NCI-H2196 treated with DMSO at 0.1 percent for 48 hours (cell line): ENCODE data around the gene KRT25.
"Not testable (repeated sequence)": the region's sequence is repeated elsewhere in the genome, so short reads cannot be mapped to it uniquely, and the experiment has no call there.

Experiments
- DNase-seq: peaks from one replicate; lab custom pipeline; 2025; ENCODE audit not compliant: unreplicated experiment; lab: John Stamatoyannopoulos, UW

KRT25 gene

DNA sequence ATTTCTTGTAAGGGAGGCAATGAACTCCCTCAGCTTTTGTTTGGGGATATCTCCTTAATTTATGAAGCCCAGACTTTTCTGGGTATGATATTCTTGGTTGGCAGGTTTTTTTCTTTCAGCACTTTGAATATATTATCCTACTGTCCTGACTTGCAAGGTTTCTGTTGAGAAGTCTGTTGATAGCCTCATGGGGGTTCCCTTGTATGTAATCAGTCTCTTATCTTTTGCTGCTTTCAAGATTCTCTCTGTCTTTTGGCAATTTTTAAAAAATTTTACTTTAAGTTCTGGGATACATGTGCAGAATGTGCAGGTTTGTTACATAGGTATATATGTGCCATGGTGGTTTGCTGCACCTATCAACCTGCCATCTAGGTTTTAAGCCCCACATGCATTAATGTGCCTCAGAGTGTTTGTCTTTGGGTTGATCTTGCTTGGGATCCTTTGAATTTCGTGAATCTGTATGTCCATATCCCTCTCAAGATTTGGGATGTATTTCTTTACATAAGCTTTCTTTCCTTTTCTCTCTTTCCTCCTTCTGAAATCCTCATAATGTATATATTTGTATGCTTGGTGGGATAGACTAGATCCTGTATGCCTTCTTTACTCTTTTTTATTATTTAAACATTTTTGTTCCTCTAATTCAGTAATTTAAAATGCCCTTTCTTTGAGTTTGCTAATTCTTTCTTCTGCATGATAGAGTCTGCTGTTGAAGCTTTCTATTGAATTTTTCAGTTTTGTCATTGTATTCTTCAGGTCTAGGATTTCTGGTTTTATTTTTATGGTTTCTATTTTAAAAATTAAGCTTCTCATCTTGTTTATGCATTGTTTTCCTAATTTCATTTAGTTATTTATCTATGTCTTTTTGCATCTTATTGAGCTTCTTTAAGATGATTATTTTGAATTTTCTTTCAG, 5.2 kb upstream of the KRT25 start:
- DNase-seq: no peak

DNA sequence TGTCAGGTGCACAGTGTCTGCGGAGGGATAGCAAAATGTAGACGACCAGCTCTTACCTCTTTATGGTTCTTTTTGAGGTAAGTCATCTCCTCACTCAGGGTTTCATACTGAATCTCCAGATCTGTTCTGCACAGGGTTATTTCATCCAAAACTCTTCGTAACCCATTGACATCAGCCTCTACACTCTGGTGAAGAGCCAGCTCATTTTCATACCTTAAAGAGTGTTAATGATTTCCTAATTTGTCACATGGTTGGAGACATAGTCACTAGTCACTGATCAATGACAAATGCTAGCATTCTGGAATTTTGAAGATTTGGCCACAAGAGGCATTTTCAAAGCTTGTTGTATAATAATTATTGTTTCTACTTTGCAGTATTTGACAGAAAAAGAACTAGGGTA, 1.3 kb downstream of the KRT25 start:
- no peak for DNase-seq

DNA sequence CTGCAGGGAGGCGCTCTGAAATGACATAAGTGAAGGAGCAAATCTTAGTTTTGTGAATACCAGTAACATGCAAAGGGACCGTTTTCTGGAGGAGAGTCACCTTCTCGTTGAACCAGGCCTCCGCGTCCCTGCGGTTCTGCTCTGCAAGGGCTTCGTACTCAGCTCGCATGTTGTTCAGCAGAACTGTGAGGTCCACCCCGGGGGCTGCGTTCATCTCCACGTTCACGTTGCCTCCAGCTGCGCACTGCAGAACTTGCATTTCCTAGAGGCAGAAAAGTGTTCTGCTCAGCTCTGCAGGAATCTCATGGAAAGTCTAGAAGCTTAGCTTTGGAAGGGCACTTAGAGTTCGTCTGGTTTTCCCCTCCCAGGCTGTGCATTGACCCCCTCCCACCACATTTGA, 4.1 kb downstream of the KRT25 start:
- DNase-seq: no peak

DNA sequence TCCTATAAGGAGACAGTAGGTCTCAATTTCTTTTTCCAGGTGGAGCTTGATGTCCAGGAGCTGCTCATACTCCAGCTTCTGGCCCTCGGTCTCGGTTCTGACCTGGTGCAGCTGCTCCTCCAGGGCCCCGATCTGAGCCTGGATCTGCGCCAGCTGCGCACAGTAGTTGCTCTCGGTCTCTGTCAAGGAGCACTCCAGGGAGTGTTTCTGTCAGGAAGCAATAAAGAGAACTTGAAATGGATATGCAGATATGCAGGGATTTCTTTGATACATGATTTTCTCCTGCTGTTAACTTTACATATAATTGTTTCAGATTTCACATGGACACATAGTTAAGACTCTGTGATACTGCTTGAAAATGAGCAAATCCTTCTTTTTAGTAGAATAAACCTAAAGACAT, 4.7 kb downstream of the KRT25 start:
- no peak for DNase-seq

DNA sequence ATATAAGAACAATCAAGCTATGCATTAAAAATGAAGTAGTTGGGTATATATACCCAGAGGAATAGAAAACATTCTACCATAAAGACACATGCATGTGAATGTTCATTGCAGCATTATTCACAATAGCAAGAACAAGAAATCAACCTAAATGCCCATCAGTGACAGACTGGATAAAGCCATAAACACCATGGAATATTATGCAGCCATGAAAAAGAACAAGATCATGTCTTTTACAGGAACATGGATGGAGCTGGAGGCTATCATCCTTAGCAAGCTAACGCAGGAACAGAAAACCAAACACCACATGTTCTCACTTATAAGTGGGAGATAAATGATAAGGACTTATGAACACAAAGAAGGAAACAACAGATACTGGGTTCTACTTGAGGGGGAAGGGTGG, 6.5 kb downstream of the KRT25 start:
- not testable (repeated sequence) for DNase-seq

DNA sequence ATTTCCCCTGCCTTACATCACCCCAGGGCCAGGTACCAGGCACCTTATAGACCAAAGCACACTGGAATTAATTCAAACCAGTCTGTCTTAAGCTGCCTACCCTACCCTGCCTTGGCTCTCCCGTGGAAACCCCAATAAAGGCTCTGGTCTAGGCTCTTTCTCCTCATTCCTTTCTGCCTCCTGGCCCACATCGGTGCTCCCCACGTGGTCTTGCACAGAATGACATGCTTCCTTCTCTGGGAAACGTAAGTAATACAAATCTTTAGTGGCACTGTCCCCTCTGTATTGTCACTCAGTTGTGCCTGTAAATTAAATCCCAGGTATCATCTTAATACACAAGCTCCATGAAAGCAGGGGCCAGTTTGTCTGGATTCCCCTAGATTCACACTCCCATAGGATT, 16.6 kb downstream of the KRT25 start:
- no peak for DNase-seq

DNA sequence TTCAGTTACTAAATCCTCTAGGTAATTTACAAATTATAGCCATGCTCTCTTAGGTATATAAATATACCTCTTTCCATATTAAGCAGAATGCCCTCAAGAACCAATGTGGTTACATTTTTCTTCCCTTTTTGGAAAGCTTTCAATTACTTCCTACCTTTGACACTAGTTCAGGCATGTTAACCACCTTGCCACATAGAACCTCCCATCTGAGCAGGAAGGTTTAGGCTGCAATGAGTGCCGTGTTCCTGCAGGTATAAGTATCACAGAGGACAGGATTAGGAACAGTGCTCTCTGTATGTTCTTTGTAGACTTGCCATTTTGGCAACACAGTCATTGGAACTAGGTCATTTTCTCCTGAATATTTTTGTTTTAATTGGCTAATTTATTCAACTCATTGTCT, 20.1 kb downstream of the KRT25 start:
- DNase-seq: no peak

DNA sequence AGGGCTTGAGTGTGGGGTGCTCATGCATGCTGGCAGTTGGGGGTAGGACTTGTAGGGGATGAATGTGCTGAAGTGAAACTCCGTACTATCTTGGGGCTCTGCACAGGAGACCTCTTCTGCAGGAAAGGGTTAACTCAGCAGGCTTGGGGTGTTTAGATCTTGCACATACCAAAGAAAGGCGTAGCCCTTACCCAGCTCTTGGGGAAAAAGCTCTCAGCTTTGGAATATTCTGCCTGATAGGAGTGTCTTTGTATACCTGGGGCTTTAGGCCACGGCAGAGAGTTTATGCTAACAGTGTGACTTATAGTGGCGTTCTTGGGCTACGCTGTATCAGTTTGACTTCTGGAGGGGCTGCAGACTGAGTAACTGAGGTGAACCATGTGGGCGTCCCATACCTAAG, 21.1 kb downstream of the KRT25 start:
- no peak for DNase-seq

DNA sequence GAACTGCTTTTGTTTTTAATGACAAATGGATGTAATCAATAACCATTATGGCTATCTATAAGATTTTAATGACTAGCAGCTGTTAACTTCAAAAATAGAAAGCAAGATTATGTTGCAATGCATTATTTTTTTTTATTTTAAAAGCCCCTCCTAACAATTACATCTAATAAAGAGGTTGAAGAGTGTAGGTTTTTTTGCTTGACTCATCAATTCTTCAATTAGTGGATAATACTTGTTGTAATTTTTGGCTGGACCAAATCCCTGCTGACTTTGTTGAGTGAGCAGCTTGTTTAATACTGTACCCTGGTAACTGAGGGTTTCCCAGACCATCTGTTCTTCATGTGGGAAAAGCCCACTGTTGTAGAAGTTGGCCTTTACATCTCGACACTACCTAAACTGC, 24.2 kb downstream of the KRT25 start:
- DNase-seq: no peak

DNA sequence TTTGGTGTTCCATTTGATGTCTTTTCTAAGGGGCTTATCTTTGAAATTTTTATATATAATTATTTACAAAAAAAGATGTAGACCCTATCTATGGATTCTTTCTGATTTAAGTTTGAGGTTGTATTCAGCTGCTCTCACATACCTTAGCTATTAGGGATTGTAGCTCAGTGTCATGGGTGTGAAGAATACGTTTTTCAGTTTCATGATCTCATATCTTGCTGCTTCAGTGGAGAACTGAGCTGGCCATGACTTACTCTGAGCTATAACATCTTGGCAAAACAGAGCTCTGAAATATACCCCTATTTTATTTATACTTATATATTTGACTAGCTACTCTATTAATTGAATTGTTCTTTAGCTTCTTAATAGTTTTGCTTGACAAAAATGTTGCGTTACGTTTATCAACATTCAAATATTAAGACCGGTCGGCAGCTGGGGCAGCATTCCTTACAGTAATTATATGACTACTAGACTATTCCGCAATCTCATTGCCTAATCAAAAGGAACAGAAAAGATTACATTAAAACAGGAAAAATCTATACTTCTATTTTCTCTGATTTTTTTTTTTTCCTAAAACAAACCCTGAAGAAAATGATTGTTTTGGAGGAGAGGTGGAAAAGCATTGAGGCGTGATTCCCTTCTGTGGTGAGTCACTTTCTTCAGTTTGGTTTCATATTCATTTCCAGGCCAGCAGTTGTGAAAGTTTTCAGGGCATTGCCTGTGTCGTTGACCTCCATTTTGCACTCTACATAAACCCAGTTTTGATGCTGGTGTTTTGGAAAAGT, 27.5 kb downstream of the KRT25 start:
- no peak for DNase-seq

DNA sequence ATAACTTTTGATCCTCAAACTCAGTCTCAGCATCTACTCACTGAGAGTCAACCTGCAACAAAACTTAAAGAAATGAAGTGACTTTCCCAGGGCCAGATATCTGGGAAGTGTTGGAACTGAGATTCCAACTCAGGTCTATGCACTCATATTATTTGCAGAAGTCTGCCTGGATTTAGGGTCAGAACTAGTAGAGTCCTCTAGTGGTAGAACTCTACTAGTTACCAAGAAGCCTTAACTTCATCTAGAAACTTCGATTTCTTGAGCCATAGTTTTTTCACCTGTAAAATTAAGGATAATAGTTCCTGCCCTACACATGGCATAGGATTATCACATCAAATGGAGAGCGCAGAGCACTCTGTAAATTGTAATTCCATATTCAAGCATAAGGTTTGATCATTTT, 28.2 kb downstream of the KRT25 start:
- no peak for DNase-seq

DNA sequence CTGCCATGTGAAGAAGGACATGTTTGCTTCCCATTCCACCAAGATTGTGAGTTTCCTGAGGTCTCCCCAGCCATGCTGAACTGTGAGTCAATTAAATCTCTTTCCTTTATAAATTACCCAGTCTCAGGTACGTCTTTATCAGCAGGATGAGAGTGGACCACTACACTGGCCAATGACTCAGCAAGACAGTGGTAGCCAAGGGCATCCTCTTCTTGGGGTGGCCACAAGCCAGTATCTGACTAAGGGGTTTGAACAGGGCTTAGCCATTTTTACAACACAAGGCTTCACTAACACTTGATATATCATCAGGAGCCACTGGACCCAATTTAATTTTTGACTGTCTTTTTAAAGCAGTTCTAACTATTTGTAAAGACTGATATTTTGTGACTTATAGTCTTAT, 30.5 kb downstream of the KRT25 start:
- DNase-seq: no peak

DNA sequence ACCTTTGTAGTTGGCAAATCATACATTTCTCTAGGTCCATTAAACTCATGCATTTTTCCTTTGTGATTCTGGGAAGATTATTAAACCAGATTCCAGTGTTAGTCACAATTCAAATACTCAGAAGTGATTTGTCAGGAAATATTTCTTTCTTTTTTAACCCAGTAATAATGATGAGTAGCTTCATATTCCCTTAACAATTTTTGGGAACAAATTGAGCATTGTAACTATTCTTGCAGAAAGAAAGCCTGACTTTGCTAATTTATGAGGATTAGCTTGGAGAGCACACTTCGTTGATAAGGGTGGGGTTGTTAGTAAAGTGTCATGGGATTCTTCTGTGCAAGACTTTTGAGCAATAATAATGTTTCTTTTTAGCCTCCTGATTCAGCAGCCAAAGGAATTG, 32.9 kb downstream of the KRT25 start:
- DNase-seq: no peak

DNA sequence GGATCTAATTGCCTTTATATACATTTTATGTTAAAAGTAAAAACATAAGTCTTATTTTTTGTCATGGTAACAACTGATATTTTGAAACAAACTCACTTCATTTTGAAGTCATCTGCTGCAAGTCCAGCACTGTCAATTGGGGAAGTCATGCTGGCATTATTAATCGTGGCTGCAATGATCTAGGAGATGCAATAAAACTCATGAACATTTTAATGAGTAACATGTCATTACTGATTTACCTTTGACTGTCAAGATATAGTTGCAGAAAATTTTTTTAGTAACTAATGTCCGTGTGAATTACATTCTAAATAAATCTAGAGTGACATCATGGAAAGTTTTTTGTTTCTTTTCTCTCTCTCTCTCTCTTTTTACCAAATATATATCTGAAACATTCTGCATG, 34.2 kb downstream of the KRT25 start:
- DNase-seq: no peak

DNA sequence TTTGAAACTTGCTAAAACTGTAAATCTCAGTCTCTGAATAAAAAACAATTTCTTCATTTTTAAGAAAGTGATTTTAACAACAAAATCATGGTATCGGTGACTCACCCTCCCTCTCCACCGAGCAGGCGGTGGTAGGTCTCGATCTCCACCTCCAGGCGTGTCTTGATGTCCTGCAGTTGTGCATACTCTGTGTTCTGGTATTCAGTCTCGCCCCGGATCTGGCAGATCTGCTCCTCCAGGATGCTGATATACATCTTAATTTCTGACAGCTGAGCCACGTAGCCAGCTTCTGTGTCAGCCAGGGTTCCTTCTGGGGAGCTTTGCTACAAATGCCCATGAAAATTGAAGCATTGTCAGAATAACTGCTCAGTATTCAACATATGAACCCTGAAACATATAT, 36.2 kb downstream of the KRT25 start:
- DNase-seq: no peak

DNA sequence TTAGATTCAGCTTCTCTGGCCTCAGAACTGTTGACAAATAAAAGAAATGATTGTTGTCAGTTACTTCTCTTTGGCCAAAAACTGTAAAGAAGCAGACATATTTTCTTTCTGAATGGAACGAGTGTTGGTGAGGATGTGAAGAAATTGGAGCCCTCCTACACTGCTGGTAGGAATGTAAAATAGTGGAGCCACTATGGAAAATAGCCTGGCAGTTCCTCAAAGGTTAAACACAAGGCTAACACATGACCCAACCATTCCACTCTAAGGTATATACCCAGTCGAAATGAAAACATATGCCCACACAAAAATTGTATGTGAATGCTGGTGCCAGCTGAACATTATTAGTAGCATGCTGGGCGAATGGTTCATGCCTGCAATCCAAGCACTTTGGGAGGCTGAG, 37.4 kb downstream of the KRT25 start:
- DNase-seq: no peak

DNA sequence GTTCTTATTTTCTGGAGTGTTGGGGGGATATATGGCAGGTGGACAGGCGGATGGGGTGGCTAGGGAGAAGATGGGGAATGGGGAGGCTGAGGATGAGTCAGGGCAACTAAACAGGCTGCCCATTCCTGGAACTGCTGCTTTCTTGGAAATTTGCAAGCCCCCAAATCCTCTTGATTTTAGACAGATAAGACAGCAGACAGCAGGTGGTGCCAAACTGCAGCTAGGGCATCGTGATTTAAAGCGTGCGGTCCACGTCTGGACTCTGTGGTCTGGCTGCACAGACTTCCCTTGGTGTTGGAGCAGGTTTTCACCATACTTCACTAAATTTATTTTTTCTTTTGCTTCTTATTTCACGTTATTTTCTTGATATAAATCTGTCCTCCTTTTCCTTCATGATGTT, 40.7 kb downstream of the KRT25 start:
- DNase-seq: no peak

DNA sequence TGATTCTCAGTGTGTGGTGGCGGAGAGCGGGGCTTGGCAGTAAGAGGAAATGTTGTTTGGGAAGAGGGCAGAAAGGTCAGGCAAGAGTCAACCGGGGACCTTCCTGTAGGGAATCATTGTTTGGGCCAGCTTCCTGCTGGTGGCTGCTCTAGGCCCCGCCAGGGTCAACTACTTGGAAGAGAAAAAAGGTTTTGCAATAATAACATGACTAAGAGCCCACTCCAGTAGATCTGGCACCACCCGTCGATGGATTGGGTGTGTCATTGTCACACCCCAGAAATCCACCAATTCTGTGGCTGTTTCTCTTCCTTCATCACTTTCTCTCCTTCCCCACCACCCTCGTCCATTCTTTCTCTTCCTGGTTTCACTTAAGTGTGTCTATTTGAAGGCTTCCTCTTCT, 47.4 kb downstream of the KRT25 start:
- no peak for DNase-seq

DNA sequence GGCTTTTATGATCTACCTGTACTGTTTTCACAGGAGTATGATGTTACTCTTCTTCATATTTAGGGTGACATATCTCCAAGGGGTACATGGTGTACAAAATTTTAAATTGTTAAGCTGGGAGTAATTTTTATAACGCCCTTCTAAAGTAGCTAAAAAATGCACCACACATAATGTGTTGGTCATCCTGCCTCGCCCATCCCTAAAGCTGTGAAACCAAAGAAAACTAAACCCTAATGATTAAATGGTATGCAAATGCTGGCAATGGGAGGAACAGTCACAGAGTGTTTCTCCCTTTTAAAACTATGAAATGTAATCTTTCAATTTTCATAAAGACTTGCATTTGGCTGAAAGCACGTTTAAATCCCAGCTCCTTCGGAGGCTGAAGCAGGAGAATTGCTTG, 49.5 kb downstream of the KRT25 start:
- DNase-seq: no peak

DNA sequence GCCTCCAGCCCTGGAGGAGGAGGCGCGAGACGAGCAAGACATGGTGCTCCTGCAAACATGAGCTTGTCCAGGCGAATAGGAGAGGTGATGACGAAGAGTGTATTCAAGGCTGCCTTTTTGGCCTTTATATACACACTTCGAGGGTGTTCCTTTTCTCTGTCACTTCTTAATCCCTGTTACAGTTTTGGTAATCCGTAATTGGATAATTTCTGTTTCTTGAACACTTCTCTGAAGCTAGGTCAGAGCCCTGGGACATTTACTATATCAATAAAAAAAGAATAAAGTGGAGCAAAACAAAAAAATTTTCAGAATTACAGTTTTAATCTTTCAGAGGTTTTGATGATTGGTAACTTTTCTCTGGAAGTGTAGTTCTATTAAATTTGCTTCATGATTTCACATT, 51.5 kb downstream of the KRT25 start, which contains the start of gene KRT24:
TSS of gene KRT24 (minus strand) at position 101 of the 400 bp plus-strand sequence. CDS start at position 42, 59 bp downstream.
- DNase-seq: no peak

DNA sequence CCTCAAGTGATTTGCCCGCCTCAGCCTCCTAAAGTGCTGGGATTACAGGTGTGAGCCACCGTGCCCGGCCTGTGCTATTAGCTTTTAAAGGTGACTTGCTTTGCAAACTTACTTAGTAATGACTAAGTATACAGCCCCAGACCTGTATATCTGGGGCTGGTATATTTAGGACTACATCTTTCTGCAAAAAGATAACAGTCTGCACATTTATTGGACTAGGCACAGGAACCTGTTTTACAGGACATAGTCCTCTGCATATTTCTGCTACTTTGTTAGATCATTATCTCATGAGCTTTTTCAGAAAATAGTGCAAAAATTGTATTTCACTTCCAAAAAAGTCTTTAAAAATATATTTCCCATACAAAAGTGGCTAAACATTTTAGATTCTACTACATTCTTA, 52.9 kb downstream of the KRT25 start:
- DNase-seq: no peak

DNA sequence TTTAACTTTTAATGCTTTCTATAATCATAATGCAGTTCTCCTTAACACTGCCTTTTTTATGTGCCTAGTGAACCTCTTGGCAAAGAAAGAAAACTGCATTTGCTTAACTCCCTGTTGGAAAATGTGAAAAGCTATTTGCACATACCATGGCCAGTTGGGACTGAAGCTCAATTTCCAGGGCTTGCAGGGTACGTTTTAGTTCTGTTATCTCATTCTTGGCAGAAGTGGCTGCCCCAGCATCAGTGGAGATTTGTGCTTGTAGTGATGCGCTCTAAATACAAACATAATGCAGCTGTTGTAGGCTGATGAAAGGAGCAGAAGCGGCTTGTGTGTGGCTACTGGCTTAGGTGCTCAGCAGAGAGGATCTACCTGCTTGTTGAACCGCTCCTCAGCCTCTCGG, 55.3 kb downstream of the KRT25 start:
- no peak for DNase-seq
